HG03064 (cell line): Measurements from ENCODE around the gene POT1.
A peak's percentile ranks its signal among the peaks of the same experiment; 100 is the strongest.
"Not testable (repeated sequence)": the region's sequence is repeated elsewhere in the genome, so short reads cannot be mapped to it uniquely, and the experiment has no call there.

Experiments
- ATAC-seq: cut with Tn5 transposase; IDR thresholded peaks from one replicate; pipeline ENCODE4 v1.9.1; 2021; ENCODE audit warnings: low read depth; ENCODE audit not compliant: unreplicated experiment

POT1 gene, protein sequence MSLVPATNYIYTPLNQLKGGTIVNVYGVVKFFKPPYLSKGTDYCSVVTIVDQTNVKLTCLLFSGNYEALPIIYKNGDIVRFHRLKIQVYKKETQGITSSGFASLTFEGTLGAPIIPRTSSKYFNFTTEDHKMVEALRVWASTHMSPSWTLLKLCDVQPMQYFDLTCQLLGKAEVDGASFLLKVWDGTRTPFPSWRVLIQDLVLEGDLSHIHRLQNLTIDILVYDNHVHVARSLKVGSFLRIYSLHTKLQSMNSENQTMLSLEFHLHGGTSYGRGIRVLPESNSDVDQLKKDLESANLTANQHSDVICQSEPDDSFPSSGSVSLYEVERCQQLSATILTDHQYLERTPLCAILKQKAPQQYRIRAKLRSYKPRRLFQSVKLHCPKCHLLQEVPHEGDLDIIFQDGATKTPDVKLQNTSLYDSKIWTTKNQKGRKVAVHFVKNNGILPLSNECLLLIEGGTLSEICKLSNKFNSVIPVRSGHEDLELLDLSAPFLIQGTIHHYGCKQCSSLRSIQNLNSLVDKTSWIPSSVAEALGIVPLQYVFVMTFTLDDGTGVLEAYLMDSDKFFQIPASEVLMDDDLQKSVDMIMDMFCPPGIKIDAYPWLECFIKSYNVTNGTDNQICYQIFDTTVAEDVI

DNA sequence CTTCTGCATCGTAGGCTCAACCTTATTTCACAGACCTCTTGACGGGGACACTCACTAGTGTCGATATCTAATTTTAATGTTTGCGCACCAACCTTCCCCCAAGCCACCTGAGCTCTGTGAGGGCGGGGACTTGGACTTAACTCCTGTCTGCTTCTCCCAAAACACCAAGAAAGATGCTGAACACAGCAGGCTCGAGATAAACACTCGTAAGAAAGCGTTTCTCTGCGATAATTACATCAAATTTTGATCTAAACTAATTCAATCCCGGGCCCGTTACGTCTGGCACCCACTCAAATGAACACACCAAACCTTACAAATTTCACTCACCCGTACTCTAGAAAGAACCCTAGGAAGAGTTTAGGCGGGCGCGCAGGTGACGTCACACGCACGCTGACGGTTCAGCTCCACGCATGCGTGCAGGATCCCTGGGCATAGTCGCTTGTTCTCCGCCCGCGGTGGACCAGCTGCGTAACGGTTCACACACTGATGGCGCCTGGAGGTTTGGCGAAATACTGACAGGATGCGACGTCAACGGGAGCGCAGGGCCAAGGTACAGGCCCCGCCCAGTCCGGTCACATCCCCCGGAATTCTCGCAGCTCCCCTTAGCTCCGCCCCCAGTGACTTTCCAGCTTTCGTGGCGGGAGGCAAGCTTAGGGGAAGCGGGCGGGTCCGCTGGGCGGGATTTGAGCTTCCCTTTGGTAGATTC, at the start of gene POT1:
TSS of gene POT1 (minus strand) at position 359 of the 706 bp plus-strand sequence. CDS start 32,652 bp downstream, outside the sequence.
- peak; percentile 100 for ATAC-seq

DNA sequence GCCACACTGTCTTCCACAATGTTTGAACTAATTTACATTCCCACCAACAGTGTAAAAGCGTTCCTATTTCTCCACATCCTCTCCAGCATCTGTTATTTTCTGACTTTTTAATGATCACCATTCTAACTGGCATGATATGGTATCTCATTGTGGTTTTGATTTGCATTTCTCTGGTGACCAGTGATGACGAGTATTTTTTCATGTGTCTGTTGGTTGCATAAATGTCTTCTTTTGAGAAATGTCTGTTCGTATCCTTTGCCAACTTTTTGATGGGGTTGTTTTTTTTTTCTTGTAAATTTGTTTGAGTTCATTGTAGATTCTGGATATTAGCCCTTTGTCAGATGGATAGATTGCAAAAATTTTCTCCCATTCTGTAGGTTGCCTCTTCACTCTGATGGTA, 45.5 kb upstream of the POT1 start:
- ATAC-seq: not testable (repeated sequence)

DNA sequence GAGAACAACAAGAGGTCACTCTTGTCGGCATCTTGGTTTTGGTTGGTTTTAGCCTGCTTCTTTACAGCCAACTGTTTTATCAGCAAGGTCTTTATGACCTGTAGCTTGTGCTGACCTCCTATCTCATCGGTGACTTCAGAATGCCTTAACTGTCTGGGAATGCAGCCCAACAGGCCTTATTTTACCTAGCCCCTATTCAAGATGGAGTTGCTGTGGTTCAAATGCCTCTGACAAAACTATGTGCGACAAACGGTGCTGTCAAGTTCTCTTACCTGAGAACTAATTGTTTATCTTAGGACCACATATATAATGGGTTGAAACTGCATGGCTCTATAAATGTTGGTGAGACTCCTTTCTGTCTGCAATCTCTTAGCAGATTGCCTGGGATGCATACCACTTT, 35.9 kb upstream of the POT1 start:
- ATAC-seq: no peak

DNA sequence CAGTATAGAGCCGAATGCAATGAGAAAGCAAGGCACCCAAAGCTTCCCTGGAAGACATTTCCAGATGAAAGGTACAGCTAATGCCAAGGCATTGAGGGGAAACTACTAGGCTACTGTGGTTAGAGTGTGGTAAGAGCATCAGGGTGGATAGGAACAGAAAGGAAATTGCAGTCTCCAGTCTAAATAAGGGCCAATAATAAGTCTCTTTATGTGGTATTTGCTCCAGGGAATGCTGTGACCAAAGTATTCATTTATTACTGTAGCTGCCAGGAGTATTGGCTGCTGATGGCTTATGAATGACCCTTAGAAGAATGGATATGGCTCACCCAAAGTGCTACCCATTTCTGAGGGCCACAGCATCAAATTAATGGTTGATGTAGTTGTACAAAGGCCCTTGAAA, 30.1 kb upstream of the POT1 start:
- no peak for ATAC-seq

DNA sequence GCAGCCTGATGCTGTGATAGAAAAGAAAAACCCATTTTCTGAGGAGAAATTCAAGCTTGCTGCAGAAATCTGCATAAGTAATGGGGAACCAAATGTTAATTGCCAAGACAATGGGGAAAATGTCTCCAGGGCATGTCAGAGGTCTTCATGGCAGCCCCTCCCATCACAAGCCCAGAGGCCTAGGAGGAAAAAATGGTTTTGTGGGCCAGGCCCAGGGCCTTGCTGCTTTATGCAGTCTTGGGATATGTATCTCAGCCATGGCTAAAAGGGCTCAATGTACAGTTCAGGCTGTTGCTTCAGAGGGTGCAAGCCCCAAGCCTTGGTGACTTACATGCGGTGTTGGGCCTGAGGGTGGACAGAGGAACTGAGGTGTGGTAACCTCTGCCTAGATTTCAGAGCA, 28.3 kb upstream of the POT1 start:
- not testable (repeated sequence) for ATAC-seq

DNA sequence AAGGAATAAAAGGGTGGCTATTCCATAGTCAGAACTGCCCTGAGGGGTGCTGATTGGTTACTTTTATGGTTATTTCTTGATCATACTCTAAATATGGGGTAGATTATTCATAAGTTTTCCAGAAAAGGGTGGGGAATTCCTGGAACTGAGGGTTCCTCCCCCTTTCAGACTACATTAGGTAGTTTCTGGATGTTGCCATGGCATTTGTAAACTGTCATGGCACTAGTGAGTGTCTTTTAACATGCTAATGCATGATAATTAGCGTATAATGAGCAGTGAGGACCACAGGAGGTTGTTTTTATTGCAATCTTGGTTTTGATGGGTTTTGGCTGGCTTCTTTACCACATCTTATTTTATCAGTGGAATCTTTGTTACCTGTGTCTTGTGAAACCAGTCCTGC, 26.5 kb upstream of the POT1 start:
- ATAC-seq: no peak

DNA sequence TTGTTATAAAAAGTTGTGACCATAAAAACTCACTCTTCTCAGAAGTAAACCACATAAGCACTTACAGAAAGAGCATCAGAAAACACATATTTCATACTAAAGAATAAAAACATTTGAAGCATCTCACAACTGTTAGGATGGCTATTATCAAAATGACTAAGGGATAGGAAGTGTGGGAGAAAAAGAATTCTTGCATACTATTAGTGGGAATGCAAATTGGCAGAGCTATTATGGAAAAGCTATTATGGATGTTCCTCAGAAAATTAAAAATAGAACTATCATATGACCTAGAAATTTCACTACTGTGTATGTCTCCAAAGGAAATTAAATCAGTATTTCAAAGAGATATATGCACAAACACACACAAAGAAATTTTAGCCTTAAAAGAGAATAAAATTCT, 25.2 kb upstream of the POT1 start:
- ATAC-seq: no peak

DNA sequence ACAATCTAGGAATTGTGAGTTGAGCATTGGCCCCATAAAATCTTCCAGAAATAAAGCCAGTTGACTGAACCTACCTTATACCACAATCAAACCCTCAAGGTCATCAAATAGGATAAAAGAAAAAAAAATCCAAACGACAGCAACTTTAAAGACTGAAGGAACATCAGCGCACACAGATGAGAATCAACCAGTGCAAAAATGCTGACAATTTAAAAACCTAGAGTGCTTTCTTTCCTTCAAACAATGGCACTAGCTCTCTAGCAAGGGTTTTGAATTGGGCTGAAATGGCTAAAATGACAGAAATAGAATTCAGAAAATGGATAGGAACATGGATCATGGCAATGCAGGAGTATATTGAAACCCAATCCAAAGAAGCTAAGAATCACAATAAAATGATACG, 16.1 kb upstream of the POT1 start:
- no peak for ATAC-seq

DNA sequence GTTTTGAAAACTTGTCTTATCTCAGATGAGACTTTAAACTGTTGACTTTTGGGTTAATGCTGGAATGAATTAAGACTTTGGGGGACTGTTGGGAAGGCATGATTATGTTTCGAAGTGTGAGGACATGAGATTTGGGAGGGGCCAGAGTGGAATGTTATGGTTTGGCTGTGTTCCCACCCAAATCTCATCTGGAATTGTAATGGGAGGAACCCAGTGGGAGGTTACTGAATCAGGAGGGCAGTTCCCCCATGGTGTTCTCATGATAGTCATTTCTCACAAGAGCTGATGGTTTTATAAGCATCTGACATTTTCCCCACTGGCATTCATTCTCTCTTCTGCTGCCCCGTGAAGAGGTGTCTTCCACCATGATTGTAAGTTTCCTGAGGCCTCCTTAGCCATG, 13.8 kb upstream of the POT1 start:
- no peak for ATAC-seq

DNA sequence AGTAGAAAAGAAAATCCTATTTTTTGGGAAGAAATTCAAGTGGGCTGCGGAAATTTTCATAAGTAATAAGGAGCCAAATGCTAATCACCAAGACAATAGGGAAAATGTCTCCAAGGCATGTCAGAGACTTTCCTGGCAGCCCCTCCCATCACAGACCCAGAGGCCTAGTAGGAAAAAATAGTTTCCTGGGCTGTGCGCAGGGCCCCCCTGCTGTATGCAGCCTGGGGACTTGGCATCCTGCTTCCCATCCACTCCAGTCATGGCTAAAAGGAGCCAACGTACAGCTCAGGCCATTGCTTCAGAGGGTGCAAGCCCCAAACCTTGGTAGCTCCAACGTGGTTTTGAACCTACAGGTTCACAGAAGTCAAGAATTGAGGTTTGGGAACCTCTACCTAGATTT, 12.8 kb upstream of the POT1 start:
- no peak for ATAC-seq

DNA sequence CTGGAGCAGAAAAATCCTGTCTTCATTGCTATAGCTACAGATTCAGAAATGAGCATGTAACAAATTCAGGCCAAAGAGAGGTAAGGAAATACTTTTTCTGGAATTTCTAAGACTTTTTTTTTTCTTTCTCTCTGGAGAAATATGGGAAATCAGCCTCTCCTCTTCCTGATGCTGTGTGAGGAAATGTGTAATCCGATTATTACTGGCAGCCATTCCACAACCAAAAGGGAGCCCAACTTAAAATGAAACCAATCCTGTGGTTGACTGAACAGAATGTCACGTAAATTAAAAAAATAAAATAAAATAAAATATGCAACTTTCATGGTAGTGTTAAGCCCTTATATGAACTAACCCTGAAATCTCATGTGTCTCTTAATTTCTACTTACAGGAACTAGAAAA, 10.7 kb upstream of the POT1 start:
- no peak for ATAC-seq

DNA sequence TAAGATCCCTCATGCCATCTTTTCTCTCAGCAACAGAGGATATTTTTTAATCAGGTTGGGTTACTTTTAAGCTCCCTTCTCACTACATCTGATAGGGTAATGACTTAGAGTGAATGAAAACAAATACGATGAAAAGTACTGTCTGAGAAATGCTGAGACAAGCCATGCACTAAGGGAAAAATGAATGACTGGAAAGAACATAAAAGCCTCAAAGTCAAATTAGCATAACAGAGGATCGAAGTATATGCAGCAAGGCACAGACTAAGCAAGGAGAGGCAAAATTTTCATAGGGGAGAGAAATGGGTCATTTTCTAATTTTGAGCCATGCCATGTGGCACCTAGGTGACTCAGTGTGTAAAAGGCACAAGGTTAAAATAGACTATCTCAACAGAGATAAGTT, 8.5 kb upstream of the POT1 start:
- no peak for ATAC-seq

DNA sequence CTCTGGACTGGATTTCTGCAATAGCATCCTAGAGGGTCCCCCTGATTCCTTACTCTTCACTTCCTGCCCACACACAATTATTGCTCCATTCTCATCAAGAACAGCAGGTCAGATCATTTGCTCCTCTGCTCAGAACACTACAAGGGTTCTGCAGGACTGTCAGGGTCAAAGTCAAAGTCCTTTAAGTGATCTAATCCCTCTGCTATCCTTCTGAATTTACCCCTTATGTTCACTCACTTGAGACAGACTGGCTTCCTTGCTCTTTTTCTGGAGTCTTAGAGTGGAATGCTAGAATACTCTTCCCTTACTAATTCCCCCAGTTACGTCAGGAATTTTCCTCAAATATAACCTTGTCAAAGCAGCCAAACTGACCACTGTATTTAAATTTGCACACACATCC, 7.5 kb upstream of the POT1 start:
- no peak for ATAC-seq

DNA sequence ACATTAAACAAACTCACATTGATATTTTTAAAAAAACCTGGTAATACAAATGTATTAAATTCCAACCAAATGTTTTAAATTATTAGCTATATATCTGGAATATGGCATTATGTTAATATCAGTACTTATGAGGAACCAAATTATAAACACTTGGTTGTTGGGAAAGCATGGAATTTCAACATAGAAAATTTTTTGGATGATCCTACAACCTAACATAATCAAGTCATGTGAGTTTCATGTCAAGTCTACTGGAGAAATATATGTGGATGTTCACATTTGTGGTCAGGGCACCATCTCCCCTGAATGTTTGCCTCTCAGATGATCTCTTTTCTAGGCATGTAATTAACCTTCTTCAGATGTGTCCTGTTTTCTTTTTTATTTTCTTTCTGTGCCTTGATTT, 5.2 kb upstream of the POT1 start:
- ATAC-seq: no peak

DNA sequence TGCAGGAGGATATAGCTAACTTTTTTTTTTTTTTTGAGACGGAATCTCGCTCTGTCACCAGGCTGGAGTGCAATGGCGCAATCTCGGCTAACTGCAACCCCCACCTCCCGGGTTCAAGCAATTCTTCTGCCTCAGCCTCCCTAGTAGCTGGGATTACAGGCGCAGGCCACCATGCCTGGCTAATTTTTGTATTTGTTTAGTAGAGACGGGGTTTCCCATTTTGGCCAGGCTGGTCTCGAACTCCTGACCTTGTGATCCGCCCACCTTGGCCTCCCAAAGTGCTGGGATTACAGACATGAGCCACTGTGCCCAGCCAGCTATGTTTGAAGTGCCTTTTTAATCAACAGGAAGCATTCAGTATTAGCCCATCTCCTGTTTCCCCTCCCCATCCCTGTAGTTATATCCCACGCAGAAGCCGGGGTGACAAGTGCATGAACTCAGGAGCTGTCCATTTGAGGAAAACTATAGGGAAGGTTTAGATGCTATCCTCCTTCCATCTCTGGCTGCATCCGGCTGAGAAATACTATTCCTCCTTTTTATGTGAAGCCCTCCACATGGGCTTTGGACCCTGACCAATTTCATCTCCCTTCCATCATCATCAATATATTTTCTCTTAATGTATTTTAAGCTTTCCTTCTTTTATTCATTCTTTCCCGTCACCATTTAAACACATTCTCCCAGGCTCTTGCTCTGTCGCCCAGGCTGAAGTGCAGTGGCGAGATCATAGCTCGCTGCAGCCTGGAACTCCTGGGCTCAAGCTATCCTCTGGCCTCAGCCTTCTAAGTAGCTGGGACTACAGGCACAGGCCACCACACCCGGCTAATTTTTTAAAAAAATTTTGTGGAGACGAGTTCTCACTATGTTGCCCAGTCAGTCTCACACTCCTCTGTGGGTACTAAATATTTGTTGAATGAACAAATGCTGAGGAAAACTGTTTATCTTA, 1.3 kb upstream of the POT1 start:
- no peak for ATAC-seq

DNA sequence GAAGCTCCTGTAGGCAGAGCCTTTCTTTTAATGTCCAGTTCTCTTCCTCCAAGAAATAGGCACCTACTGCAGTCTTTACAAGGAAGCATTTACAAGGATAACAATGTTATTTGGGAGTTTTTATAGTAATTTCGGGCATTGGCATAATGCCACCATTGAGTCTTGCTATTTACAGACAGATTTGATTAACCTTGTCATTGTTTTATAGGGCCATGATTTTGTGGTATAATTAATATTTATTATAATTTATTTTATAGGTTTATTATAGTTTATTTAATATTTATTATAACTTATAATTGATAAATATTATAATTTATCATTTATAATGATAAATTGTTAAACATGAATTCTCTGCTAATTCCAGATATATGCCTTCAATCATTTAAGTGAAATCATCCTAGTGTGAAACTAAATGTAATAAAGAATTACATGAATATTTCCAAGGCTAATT, 573 bp upstream of the POT1 start:
- peak; percentile 8 for ATAC-seq

DNA sequence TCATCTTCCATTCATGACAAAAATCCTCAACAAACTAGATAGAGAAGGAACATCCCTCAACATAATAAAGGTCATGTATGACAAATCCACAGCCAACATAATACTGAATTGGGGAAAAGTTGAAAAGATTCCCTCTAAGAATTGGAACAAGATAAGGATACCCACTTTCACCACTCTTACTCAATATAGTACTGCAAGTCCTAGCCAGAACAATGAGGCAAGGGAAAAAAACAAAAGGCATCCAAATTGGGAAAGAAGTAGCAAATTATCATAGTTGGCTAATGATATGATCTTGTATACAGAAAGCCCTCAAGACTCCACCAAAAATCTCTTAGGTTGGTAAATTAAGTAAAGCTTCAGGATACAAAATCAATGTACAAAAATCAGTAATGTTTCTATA, 4.7 kb downstream of the POT1 start:
- no peak for ATAC-seq

DNA sequence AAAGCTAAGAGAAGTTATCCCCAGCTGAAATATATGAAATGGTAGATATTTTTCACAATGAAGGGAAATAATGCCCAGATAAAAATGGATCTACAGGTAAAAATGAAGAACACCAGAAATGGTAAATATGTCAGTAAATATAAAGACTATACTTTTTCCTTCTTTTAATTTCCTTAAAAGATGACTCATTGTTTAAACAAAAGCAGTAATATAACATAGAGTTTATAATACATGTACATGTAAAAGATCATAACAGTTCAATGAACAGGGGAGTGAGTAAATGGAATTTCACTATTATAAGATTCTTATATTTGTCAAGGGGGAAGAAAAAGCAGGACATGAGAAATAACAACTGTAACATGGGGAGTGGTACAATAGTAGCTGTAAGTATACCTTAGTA, 7.4 kb downstream of the POT1 start:
- no peak for ATAC-seq

DNA sequence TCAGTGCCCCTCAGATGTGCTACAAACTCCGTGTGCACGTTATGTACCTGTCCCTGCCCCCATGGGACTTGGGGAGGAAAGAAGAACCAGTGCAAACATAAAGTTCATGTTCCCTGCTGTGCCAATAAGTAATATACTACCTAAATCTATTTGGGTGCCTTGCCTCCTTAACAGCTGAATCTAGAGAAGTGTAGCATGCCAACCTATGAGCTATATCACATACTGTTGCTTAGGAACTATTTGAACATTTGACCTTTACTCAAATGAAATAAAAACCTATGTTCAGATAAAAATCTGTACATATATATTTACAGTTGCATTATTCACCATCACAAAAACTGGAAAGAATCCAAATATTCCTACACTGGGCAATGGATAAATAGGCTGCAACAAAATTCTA, 9.8 kb downstream of the POT1 start:
- no peak for ATAC-seq

DNA sequence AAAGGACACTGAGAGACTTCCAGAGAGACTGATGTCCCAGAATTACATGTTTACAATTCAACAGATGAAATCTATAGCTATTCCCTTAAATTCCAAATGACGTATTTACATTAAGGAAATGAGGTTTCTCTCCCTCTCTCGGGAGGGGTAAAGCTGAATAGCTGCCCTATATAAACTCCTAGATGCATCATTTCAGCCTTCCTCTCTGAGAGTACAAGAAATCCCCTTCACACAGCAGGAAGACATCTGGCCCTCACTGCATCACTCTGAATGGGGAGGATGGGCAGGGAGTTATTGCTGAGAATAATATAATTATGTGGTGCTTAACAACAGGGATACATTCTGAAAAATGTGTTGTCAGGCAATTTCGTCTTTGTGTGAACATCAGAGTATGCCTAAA, 11.0 kb downstream of the POT1 start:
- ATAC-seq: peak; percentile 64

DNA sequence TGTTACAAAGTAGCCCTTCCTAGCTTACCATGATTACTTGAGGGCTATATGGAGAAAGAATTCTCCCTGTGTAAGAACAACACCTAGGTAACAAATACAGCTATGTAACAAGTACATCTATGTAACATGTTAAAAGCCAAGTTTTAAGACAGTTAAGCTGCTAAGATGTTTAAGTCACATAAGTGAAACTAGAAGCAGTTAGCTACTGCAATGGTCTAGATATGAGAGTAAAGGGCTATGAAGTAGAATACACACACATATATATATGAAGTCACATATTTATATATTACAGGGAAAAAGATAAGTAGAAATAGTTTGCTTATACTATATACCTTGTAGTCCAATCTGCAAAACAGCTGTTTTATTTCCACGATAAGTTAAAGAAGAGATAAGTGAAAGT, 14.4 kb downstream of the POT1 start:
- ATAC-seq: peak; percentile 43
